Activated T-helper 1 cell treated with anti-CD3 and anti-CD28 coated beads, Interleukin-12 subunit alpha, Interleukin-12 subunit beta, Interleukin-2, Interleukin-4 antibody, amounts not matched to agents 30 ng/mL and 10 ng/mL and 1 ng/mL, durations not matched to agents 14 hours and 24 hours and 36 hours (primary cell): ENCODE results near the gene SH3PXD2B. TPM values are rescaled to one million over a fixed set of nuclear protein-coding genes. Genes with fewer than 3 reads are reported as not detected.

Experiments used
- DNase-seq: peaks from one replicate; pipeline ENCODE4 v3.0.0; 2021; ENCODE audit warnings: low spot score
- H3K27ac Mint-ChIP-seq: one replicate; pipeline ENCODE4 v1.8.0; 2021; ENCODE audit warnings: mild to moderate bottlenecking, mixed read lengths
- H3K27me3 Mint-ChIP-seq: one replicate; pipeline ENCODE4 v1.8.0; 2022; ENCODE audit warnings: mild to moderate bottlenecking, moderate library complexity, mixed read lengths; ENCODE audit not compliant: insufficient read depth
- H3K36me3 Mint-ChIP-seq: one replicate; pipeline ENCODE4 v1.8.0; 2021; ENCODE audit warnings: low read depth, mixed read lengths
- H3K4me1 Mint-ChIP-seq: one replicate; pipeline ENCODE4 v1.8.0; 2021; ENCODE audit warnings: low read depth, mixed read lengths
- H3K4me3 Mint-ChIP-seq: one replicate; pipeline ENCODE4 v1.8.0; 2021; ENCODE audit warnings: mild to moderate bottlenecking, moderate library complexity, mixed read lengths
- H3K9me3 Mint-ChIP-seq: one replicate; pipeline ENCODE4 v1.8.0; 2021; ENCODE audit warnings: mixed read lengths
- intact Hi-C: fragments of 100-400 bp; cut with micrococcal nuclease; formaldehyde crosslinking; loops from one replicate; pipeline ENCODE4 v1.15.1; 2024
- total RNA-seq: library from RNA; stranded (reverse); gene quantifications from 2 replicates; pipeline ENCODE4 v1.2.3, GENCODE V29; 2022

The SH3PXD2B gene
- total RNA-seq, 1 donor from 2014 or later, result 0.26 TPM

DNA sequence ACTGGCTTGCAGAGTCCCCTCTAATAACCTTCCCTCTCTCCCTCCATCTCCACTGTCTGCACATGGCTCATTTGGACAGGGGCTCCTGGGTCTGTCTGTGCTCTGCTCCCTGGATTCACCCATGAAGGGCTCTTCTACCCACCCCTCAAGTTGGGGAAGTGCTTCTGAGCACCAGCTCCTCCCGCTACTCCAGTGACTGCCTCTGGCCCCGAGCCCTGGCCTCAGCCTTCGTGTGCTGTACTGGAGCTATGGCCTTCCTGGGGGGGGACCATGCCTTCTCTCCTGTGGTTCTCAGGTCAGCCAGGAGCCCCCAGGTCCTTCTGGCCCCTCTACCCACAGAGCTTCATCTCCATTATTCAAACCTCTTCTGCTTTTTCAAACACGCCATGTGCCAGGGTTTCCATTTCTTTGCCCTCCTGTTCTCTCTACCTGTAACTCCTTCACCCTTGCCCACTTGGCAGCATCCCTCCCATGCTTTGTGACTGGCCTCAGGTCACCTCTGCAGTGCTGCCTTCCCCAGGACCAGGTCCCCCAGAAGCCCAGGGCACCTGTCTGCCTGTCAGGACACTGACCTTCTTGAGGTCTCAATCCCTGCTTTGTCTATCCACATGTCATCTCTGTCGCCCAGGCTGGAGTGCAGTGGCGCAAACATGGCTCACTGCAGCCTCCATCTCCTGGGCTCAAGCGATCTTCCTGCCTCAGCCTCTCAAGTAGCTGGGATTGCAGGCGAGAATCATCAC lies 9.5 kb downstream of the SH3PXD2B start:
- DNase-seq, result no peak
- Mint-ChIP-seq H3K4me1 (peaks cover 12% of the 10 kb centered on the region), H3K27ac (no peak overlapping the region), H3K27me3 (peaks cover 23% of the 10 kb centered on the region), H3K4me3 (no peak overlapping the region), H3K36me3 (no peaks in the 10 kb centered on the region), H3K9me3 (no peaks in the 10 kb centered on the region)
- intact Hi-C loops, result no loop called here

GRCh38 chr5:172444110-172444510 lies 10.2 kb downstream of the SH3PXD2B start:
- no peak for DNase-seq
- Mint-ChIP-seq H3K9me3 (no peaks in the 10 kb centered on the region), H3K4me3 (no peak overlapping the region), H3K4me1 (peaks cover 12% of the 10 kb centered on the region), H3K36me3 (no peaks in the 10 kb centered on the region), H3K27ac (no peak overlapping the region), H3K27me3 (peaks cover 23% of the 10 kb centered on the region)
- intact Hi-C loops, result no loop called here

- DNase-seq, result no peak
- Mint-ChIP-seq H3K9me3 (no peaks in the 10 kb centered on the region), H3K4me3 (no peak overlapping the region), H3K27me3 (peaks cover 19% of the 10 kb centered on the region), H3K36me3 (no peaks in the 10 kb centered on the region), H3K4me1 (peaks cover 12% of the 10 kb centered on the region), H3K27ac (peak overlapping the region; percentile 31)
- intact Hi-C loops, result loop anchor here (1.0 kb wide), 1 partner anchor 30 kb away; no protein-coding TSS in a partner anchor
Measured at GRCh38 chr5:172443441-172444109, 10.8 kb downstream of the SH3PXD2B start.

- intact Hi-C loops, result no loop called here
- peaks cover 12% of the 10 kb centered on the region for H3K4me1 Mint-ChIP-seq
- H3K27me3 Mint-ChIP-seq, result peaks cover 17% of the 10 kb centered on the region
- no peak overlapping the region for H3K4me3 Mint-ChIP-seq
- no peak for DNase-seq
- H3K9me3 Mint-ChIP-seq, result no peaks in the 10 kb centered on the region
- H3K27ac Mint-ChIP-seq, result no peak overlapping the region
- no peaks in the 10 kb centered on the region for H3K36me3 Mint-ChIP-seq
Measured at GRCh38 chr5:172442592-172442991, 11.7 kb downstream of the SH3PXD2B start.

- intact Hi-C loops, result no loop called here
- no peaks in the 10 kb centered on the region for H3K36me3 Mint-ChIP-seq
Measured at GRCh38 chr5:172441262-172441751, 13.0 kb downstream of the SH3PXD2B start.

GRCh38 chr5:172440486-172440885 lies 13.8 kb downstream of the SH3PXD2B start:
- no peak overlapping the region for H3K27ac Mint-ChIP-seq
- no peaks in the 10 kb centered on the region for H3K36me3 Mint-ChIP-seq
- DNase-seq, result no peak
- peaks cover 13% of the 10 kb centered on the region for H3K27me3 Mint-ChIP-seq
- H3K9me3 Mint-ChIP-seq, result no peaks in the 10 kb centered on the region
- no peak overlapping the region for H3K4me3 Mint-ChIP-seq
- H3K4me1 Mint-ChIP-seq, result peaks cover 12% of the 10 kb centered on the region
- intact Hi-C loops, result no loop called here

More at GRCh38 chr5:172441262-172441751, 13.0 kb downstream of the SH3PXD2B start:
- H3K9me3 Mint-ChIP-seq, result no peaks in the 10 kb centered on the region
- peaks cover 12% of the 10 kb centered on the region for H3K4me1 Mint-ChIP-seq
- peaks cover 15% of the 10 kb centered on the region for H3K27me3 Mint-ChIP-seq
- no peak overlapping the region for H3K27ac Mint-ChIP-seq
- DNase-seq, result no peak
- H3K4me3 Mint-ChIP-seq, result no peak overlapping the region

GRCh38 chr5:172439785-172440477 lies 14.4 kb downstream of the SH3PXD2B start:
- Mint-ChIP-seq H3K9me3 (no peaks in the 10 kb centered on the region), H3K4me1 (peaks cover 12% of the 10 kb centered on the region), H3K27ac (no peak overlapping the region), H3K27me3 (peaks cover 10% of the 10 kb centered on the region), H3K36me3 (no peaks in the 10 kb centered on the region), H3K4me3 (no peak overlapping the region)
- intact Hi-C loops, result no loop called here
- DNase-seq, result no peak

DNA sequence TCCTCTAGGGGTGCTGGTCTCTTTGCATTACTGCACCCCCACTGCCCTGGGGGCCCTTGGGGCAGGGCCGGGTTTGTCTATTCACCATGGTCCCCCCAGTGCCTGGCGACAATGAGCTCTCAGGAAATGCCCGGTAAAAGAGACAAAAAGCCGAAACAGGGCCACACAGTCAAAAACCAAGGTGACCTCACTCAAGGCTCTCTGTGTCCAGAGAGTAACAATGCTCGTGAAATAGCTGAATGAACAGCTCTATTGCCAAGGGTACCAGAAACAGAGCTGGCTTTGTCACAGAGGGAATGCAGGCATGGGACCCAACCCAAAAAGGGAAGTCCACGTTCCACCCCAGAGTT lies 16.0 kb downstream of the SH3PXD2B start:
- Mint-ChIP-seq H3K27me3 (peaks cover 7% of the 10 kb centered on the region), H3K4me1 (peaks cover 3% of the 10 kb centered on the region), H3K4me3 (no peak overlapping the region), H3K36me3 (no peaks in the 10 kb centered on the region), H3K27ac (no peak overlapping the region), H3K9me3 (no peaks in the 10 kb centered on the region)
- intact Hi-C loops, result no loop called here
- no peak for DNase-seq

GRCh38 chr5:172437445-172438318 lies 16.6 kb downstream of the SH3PXD2B start:
- no peaks in the 10 kb centered on the region for H3K4me1 Mint-ChIP-seq

GRCh38 chr5:172436879-172437369 lies 17.4 kb downstream of the SH3PXD2B start:
- intact Hi-C loops, result no loop called here
- no peaks in the 10 kb centered on the region for H3K36me3 Mint-ChIP-seq
- no peak overlapping the region for H3K27ac Mint-ChIP-seq

More at GRCh38 chr5:172437445-172438318, 16.6 kb downstream of the SH3PXD2B start:
- DNase-seq, result no peak
- Mint-ChIP-seq H3K27me3 (peaks cover 4% of the 10 kb centered on the region), H3K4me3 (no peak overlapping the region), H3K9me3 (no peaks in the 10 kb centered on the region), H3K36me3 (no peaks in the 10 kb centered on the region), H3K27ac (no peak overlapping the region)
- intact Hi-C loops, result no loop called here

GRCh38 chr5:172436078-172436878 lies 18.0 kb downstream of the SH3PXD2B start:
- Mint-ChIP-seq H3K9me3 (no peaks in the 10 kb centered on the region), H3K4me1 (no peaks in the 10 kb centered on the region), H3K4me3 (no peak overlapping the region), H3K36me3 (no peaks in the 10 kb centered on the region), H3K27me3 (peaks cover 4% of the 10 kb centered on the region), H3K27ac (no peak overlapping the region)
- DNase-seq, result no peak
- intact Hi-C loops, result no loop called here

More at GRCh38 chr5:172436879-172437369, 17.4 kb downstream of the SH3PXD2B start:
- H3K4me1 Mint-ChIP-seq, result no peaks in the 10 kb centered on the region
- no peaks in the 10 kb centered on the region for H3K9me3 Mint-ChIP-seq
- H3K4me3 Mint-ChIP-seq, result no peak overlapping the region
- peaks cover 4% of the 10 kb centered on the region for H3K27me3 Mint-ChIP-seq
- DNase-seq, result no peak
